Measurements from ENCODE around the gene UGT1A6. TPM values are rescaled to one million over a fixed set of nuclear protein-coding genes. Genes with fewer than 3 reads are reported as not detected.
A peak's percentile ranks its signal among the peaks of the same experiment; 100 is the strongest.

The UGT1A6 gene
- total RNA-seq, 2 donors from 2014 or later = 4.4 to 5.5 TPM

DNA sequence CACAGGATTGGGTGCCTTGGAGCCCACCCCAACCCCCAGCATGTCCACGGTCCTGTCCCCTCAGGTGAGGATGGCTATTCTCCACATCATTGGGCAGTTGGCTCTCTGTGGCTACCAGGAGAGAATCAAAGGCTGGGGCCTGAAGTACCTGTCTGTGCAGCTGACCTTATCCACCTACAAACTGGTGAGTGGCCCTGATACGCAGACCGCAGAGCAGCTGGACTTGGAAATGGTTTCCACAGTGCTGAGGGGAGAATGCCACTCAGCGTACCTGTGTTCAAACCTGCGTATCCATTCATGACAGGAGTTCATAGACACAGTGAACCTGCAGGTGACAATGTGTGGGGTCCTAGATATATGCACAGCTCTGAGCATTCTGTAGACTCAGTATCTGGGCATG lies 107.0 kb downstream of the UGT1A6 start:
- intact Hi-C loops (cut with DNase I) = no loop called here
- TF ChIP-seq, protein P1, sequence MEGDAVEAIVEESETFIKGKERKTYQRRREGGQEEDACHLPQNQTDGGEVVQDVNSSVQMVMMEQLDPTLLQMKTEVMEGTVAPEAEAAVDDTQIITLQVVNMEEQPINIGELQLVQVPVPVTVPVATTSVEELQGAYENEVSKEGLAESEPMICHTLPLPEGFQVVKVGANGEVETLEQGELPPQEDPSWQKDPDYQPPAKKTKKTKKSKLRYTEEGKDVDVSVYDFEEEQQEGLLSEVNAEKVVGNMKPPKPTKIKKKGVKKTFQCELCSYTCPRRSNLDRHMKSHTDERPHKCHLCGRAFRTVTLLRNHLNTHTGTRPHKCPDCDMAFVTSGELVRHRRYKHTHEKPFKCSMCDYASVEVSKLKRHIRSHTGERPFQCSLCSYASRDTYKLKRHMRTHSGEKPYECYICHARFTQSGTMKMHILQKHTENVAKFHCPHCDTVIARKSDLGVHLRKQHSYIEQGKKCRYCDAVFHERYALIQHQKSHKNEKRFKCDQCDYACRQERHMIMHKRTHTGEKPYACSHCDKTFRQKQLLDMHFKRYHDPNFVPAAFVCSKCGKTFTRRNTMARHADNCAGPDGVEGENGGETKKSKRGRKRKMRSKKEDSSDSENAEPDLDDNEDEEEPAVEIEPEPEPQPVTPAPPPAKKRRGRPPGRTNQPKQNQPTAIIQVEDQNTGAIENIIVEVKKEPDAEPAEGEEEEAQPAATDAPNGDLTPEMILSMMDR (IDR thresholded peaks at IDR 0.05) = no peak
- H3K9ac ChIP-seq (ENCODE audit: low read depth in 2 of 2, low read length in 2 of 2) = no peak overlapping the region
- no peaks in the 10 kb centered on the region for H3K9me3 ChIP-seq
- H3K4me3 ChIP-seq = no peak overlapping the region
- H3K27me3 ChIP-seq = no peaks in the 10 kb centered on the region
- no peak overlapping the region for H3K27ac ChIP-seq
- DNase-seq = no peak
- H3K4me1 ChIP-seq = no peaks in the 10 kb centered on the region
- no peaks in the 10 kb centered on the region for H3K36me3 ChIP-seq

DNA sequence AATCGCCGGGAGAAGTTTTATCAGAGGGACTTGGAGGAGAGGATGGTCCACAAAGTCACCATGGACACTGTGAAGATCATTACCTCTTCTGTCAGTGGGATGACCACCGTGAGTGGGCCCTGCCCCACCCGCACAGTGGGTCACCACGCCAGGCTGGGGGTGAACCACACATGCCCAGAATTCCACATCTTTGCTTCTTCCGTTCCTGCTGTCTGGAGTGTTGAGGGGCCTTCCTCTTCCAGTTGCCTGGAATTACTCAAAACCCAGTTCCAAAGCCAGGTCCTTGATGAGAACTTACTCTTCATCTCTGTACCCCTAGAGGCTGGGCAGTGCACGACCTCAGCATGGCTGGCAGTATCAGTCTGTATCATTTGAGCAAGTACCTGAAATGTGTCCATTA lies 107.5 kb downstream of the UGT1A6 start:
- Histone ChIP-seq H3K9me3 (no peaks in the 10 kb centered on the region), H3K4me1 (no peaks in the 10 kb centered on the region), H3K4me3 (no peak overlapping the region), H3K9ac (ENCODE audit: low read depth in 2 of 2, low read length in 2 of 2) (no peak overlapping the region), H3K27me3 (no peaks in the 10 kb centered on the region), H3K36me3 (no peaks in the 10 kb centered on the region), H3K27ac (no peak overlapping the region)
- TF ChIP-seq, protein P1 (IDR thresholded peaks at IDR 0.05) = no peak
- intact Hi-C loops (cut with DNase I) = no loop called here
- DNase-seq = no peak

DNA sequence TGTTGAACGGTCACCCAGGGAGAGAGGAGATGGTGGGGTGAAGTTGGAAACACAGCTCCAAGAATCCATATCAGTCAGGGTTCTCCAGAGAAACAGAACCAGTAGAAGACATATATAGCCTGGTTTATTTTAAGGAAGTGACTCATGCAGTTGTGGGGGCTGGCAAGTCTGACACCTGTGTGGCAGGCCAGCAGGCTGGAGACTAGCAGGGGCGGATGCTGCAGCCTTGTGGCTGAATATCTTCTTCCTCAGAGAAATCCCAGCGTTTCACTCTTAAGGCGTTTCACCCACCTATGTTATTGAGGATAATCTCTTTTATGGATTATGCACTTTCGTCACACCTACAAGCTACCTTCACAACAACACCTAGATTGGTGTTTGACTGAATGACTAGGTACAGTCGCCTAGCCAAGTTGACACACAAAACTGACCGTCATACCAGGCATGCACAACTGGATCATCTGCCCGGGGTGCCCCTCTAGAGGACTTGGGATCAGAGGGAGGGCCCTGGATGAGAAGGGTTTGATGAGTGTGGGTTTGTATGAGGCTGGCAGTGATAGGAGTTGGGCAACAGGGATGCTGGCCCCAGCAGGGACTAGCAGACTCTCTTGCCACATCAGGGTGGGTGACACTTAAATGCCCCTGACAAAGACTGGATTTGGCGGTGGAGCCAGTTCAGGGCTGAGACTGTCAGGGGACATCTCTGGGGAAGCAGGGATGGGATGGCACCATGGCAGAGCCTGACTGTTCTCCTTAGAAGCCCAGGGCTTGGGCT lies 108.9 kb downstream of the UGT1A6 start:
- no peaks in the 10 kb centered on the region for H3K9me3 ChIP-seq
- intact Hi-C loops (cut with DNase I) = no loop called here
- DNase-seq = no peak
- H3K4me3 ChIP-seq = no peak overlapping the region
- no peaks in the 10 kb centered on the region for H3K36me3 ChIP-seq
- no peak overlapping the region for H3K9ac ChIP-seq (ENCODE audit: low read depth in 2 of 2, low read length in 2 of 2)
- H3K27ac ChIP-seq = no peak overlapping the region
- H3K4me1 ChIP-seq = no peaks in the 10 kb centered on the region
- TF ChIP-seq, protein P1 (IDR thresholded peaks at IDR 0.05) = no peak
- no peaks in the 10 kb centered on the region for H3K27me3 ChIP-seq

DNA sequence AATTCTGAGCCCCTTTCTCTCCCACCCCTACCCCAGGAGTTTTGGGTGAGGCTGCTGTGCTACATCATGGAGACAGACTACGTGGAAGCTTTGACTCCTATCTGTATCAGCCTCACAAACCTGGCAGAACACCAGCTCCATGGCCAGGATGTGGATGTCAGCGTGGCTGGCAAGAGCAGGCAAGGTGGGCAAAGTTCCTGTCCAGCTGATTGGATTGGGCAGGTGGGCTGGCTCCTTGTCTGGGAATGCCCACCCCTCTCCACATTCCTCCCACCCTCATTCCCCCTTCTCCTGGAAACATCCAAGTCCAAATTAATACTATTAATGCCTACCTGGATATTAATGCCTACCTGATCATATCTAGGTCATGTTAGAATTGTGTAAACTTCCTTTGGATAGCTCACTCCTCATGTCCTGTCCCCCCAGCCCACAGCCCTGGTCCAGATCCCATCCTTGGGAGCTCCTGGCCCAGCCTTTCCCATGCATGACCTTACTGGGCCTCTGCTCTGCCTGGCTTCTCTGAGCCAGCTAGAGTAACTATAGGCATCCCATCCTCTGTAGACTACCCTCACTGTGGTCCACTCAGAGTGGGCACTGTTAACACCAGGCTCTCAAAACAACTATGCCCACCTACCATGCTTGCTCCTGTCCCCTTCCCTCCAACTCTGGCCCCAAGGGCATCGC lies 109.6 kb downstream of the UGT1A6 start:
- TF ChIP-seq, protein P1 (IDR thresholded peaks at IDR 0.05) = no peak
- no peak overlapping the region for H3K27ac ChIP-seq
- DNase-seq = peak; percentile 12
- H3K9me3 ChIP-seq = no peaks in the 10 kb centered on the region
- H3K36me3 ChIP-seq = no peaks in the 10 kb centered on the region
- no peak overlapping the region for H3K9ac ChIP-seq (ENCODE audit: low read depth in 2 of 2, low read length in 2 of 2)
- intact Hi-C loops (cut with DNase I) = no loop called here
- no peak overlapping the region for H3K4me3 ChIP-seq
- H3K27me3 ChIP-seq = no peaks in the 10 kb centered on the region
- H3K4me1 ChIP-seq = no peaks in the 10 kb centered on the region

DNA sequence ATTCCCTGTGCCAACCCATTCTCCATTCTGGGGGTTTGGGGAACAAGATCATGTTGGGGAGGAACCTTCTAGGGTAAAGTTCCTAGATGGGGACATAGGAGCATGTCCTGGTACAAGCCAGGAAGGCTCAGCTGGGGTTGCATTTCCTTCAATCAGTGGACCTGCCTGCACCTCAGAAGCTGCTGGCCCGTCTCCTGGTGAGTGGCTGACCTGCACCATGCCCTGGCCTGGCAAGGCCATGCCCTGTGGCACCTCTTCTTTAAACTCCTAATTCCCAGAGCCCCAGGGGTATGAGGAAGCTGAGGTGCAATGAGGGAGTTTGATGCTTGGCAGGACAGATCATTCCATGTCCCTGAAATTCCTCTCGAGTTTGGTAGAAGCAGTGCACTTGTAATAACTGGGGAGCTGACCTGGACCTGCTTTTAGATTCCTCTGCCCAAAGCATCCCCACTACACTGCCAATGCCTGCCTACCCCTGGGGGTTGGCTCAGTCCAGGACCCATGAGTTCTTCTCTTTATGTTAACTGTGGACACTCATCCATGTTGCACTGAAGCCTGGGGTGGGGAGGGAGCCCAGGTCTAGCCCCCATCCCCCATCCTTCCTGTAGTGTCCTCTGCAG lies 110.7 kb downstream of the UGT1A6 start:
- H3K36me3 ChIP-seq = no peaks in the 10 kb centered on the region
- H3K9ac ChIP-seq (ENCODE audit: low read depth in 2 of 2, low read length in 2 of 2) = no peak overlapping the region
- peak; percentile 6 for DNase-seq
- no peaks in the 10 kb centered on the region for H3K9me3 ChIP-seq
- TF ChIP-seq, protein P1 (IDR thresholded peaks at IDR 0.05) = no peak
- no peaks in the 10 kb centered on the region for H3K27me3 ChIP-seq
- no peaks in the 10 kb centered on the region for H3K4me1 ChIP-seq
- H3K4me3 ChIP-seq = no peak overlapping the region
- H3K27ac ChIP-seq = no peak overlapping the region
- intact Hi-C loops (cut with DNase I) = no loop called here

All from colonic mucosa (tissue), 4 donors.